Loucy (cell line): ENCODE measurements around the gene IQCN.

Source experiments
- EZH2phosphoT487 ChIP-seq: fragments of 200-600 bp; IDR thresholded peaks from 2 replicates; pipeline ENCODE4 v1.6.1; 2018; ENCODE audit warnings: antibody characterized with exemption, mild to moderate bottlenecking, moderate library complexity, borderline replicate concordance
- TF ChIP-seq, protein P1 (sequence below): fragments of 200-600 bp; sonication (generic); conservative IDR thresholded peaks from 2 replicates; pipeline ENCODE4 v1.5.1; 2014; ENCODE audit warnings: mild to moderate bottlenecking, antibody characterized with exemption, low read length

DNA sequence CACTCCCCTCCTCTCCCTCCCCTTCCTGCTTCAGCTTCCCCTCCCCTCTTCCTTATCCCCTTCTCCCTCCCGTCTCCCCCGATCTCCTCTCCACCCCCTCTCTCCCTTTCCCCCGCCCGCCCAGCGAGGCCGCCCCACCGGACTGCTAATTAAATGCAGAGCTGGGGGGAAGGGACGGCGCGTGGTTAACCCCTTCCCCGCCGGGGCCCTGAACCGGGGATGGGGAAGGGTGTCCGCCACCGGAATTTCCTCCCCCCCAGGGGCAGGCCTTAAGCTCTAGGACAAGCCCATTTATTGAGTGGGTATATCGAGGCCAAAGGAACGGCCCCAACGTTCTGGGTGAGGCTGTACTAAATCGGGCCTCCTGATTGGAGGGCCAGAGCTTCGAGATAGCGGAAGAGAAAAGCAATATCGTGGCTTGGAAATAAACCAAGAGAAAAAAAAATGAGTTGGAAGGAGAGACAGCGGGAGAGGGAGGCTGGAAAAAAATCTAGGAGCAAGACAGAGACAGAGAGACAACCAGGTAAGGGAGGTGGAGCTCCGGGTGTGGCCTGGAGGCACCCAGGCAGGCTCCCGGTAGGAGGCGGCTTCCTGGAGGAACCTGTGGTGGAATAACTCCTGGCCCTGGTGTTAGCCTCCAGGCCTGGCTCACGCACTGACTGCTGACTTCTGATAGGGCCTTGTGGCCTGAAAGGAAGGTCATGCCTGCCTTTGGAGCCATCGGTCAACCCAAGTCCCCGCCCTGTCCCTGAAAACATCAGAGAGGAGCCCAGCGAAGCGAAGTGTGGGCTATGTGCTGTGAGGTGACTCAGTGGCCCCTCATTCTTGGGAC lies 18.8 kb upstream of the IQCN start:
- TF ChIP-seq, protein P1, sequence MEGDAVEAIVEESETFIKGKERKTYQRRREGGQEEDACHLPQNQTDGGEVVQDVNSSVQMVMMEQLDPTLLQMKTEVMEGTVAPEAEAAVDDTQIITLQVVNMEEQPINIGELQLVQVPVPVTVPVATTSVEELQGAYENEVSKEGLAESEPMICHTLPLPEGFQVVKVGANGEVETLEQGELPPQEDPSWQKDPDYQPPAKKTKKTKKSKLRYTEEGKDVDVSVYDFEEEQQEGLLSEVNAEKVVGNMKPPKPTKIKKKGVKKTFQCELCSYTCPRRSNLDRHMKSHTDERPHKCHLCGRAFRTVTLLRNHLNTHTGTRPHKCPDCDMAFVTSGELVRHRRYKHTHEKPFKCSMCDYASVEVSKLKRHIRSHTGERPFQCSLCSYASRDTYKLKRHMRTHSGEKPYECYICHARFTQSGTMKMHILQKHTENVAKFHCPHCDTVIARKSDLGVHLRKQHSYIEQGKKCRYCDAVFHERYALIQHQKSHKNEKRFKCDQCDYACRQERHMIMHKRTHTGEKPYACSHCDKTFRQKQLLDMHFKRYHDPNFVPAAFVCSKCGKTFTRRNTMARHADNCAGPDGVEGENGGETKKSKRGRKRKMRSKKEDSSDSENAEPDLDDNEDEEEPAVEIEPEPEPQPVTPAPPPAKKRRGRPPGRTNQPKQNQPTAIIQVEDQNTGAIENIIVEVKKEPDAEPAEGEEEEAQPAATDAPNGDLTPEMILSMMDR = no peak
- no peak for TF ChIP-seq EZH2phosphoT487
